ENCODE measurements around the gene PDE1A. TPM values are rescaled to one million over a fixed set of nuclear protein-coding genes. Genes with fewer than 3 reads are reported as not detected.

Gene PDE1A
- total RNA-seq, 1 experiment from 2014 or later, result 0.11 TPM

- H3K79me2 ChIP-seq (ENCODE audit: low read depth), result no peaks in the 10 kb centered on the region
- no peak overlapping the region for H2AFZ ChIP-seq
- BruUV-seq (replicated peaks), result no TSS peak
- no peaks in the 10 kb centered on the region for H3K4me1 ChIP-seq (replicated peaks; ENCODE audit: insufficient read depth)
- H3K9me2 ChIP-seq (ENCODE audit: insufficient read depth), result no peaks in the 10 kb centered on the region; the same call in 1 of the 2 replicates
- H3K36me3 ChIP-seq (ENCODE audit: low read depth), result no peaks in the 10 kb centered on the region
- H4K20me1 ChIP-seq (ENCODE audit: insufficient read depth), result no peaks in the 10 kb centered on the region
- H3K4me2 ChIP-seq, result no peak overlapping the region
- H3K27ac ChIP-seq, result no peak overlapping the region
- H3F3A ChIP-seq (ENCODE audit: insufficient read depth, low read depth), result no peaks in the 10 kb centered on the region
- intact Hi-C loops (cut with micrococcal nuclease; ENCODE audit: unreplicated experiment), result no loop called here
- no peaks in the 10 kb centered on the region for H3K9me3 ChIP-seq (ENCODE audit: insufficient read depth, low read depth)
- ChIA-PET CTCF (no interaction called here), POLR2A (ENCODE audit: unreplicated experiment) (no interaction called here)
- DNase-seq, result no peak
- no peak for TF ChIP-seq EZH2 (IDR thresholded peaks at IDR 0.05; ENCODE audit: low read depth)
- no peak for TF ChIP-seq CTCF (conservative IDR thresholded peaks at IDR 0.05)
- no peaks in the 10 kb centered on the region for H3K27me3 ChIP-seq (ENCODE audit: insufficient read depth, low read depth)
- no peak overlapping the region for H3K4me3 ChIP-seq
Measured at GRCh38 chr2:182365855-182366254, 61.0 kb downstream of the PDE1A start.

GRCh38 chr2:182361477-182361876, 65.4 kb downstream of the PDE1A start:
- no peaks in the 10 kb centered on the region for H4K20me1 ChIP-seq (ENCODE audit: insufficient read depth)
- H3K9me3 ChIP-seq (ENCODE audit: insufficient read depth, low read depth), result no peaks in the 10 kb centered on the region
- no peak overlapping the region for H3K4me3 ChIP-seq
- ChIA-PET POLR2A (ENCODE audit: unreplicated experiment) (no interaction called here), CTCF (no interaction called here)
- no peaks in the 10 kb centered on the region for H3K27me3 ChIP-seq (ENCODE audit: insufficient read depth, low read depth)
- H3K9me2 ChIP-seq (ENCODE audit: insufficient read depth), result no peaks in the 10 kb centered on the region
- no peaks in the 10 kb centered on the region for H3F3A ChIP-seq (ENCODE audit: insufficient read depth, low read depth)
- no peak overlapping the region for H2AFZ ChIP-seq
- intact Hi-C loops (cut with micrococcal nuclease; ENCODE audit: unreplicated experiment), result no loop called here
- no peaks in the 10 kb centered on the region for H3K4me1 ChIP-seq (replicated peaks; ENCODE audit: insufficient read depth)
- no peaks in the 10 kb centered on the region for H3K36me3 ChIP-seq (ENCODE audit: low read depth)
- H3K79me2 ChIP-seq (ENCODE audit: low read depth), result no peaks in the 10 kb centered on the region
- H3K4me2 ChIP-seq, result no peak overlapping the region
- BruUV-seq (replicated peaks), result no TSS peak
- TF ChIP-seq EZH2 (IDR thresholded peaks at IDR 0.05; ENCODE audit: low read depth) (no peak), CTCF (conservative IDR thresholded peaks at IDR 0.05) (no peak)
- no peak overlapping the region for H3K27ac ChIP-seq
- DNase-seq, result no peak

- DNase-seq, result no peak
- POLR2A ChIA-PET (ENCODE audit: unreplicated experiment), result no interaction called here
- no peaks in the 10 kb centered on the region for H3K79me2 ChIP-seq (ENCODE audit: low read depth)
- CTCF ChIA-PET, result no interaction called here
- H3K4me3 ChIP-seq, result no peak overlapping the region
- H3K9me2 ChIP-seq (ENCODE audit: insufficient read depth), result no peaks in the 10 kb centered on the region
- H2AFZ ChIP-seq, result no peak overlapping the region
- no peaks in the 10 kb centered on the region for H3K9me3 ChIP-seq (ENCODE audit: insufficient read depth, low read depth)
- H4K20me1 ChIP-seq (ENCODE audit: insufficient read depth), result no peaks in the 10 kb centered on the region
- no peak for TF ChIP-seq CTCF (conservative IDR thresholded peaks at IDR 0.05)
- TF ChIP-seq EZH2 (IDR thresholded peaks at IDR 0.05; ENCODE audit: low read depth), result no peak
- H3K27me3 ChIP-seq (ENCODE audit: insufficient read depth, low read depth), result no peaks in the 10 kb centered on the region
- no peaks in the 10 kb centered on the region for H3F3A ChIP-seq (ENCODE audit: insufficient read depth, low read depth)
- intact Hi-C loops (cut with micrococcal nuclease; ENCODE audit: unreplicated experiment), result no loop called here
- H3K4me2 ChIP-seq, result no peak overlapping the region
- H3K27ac ChIP-seq, result no peak overlapping the region
- BruUV-seq (replicated peaks), result no TSS peak
- no peaks in the 10 kb centered on the region for H3K36me3 ChIP-seq (ENCODE audit: low read depth)
- H3K4me1 ChIP-seq (replicated peaks; ENCODE audit: insufficient read depth), result no peaks in the 10 kb centered on the region
Measured at GRCh38 chr2:182360663-182361260, 66.1 kb downstream of the PDE1A start.
